C1 segment of cervical spinal cord (tissue), 14 donors: Measurements from ENCODE around the gene GATA1.

Experiments used
- DNase-seq, 14 donors: peaks; one replicate each; lab custom pipeline; 2025; lab: John Stamatoyannopoulos, UW

GATA1 gene

DNA sequence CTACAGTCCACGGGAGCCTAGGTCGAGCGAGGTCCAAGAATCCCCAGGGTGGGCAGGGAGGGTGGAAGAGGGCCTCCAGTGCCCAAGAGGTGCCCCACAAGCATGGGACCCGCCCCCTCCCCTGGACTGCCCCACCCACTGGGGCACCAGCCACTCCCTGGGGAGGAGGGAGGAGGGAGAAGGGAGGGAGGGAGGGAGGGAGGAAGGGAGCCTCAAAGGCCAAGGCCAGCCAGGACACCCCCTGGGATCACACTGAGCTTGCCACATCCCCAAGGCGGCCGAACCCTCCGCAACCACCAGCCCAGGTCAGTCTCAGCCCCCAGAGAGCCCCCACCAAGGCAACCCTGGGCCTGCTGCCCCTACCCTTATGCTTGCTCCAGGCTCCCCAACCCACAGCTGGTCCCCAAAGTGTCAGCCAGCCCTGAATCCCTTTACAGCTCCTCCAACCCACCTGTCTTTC, at the start of gene GATA1:
TSS of gene GATA1 (plus strand) at position 250 of the 460 bp plus-strand sequence. CDS start 4,520 bp downstream, outside the sequence.
- DNase-seq: no peak

DNA sequence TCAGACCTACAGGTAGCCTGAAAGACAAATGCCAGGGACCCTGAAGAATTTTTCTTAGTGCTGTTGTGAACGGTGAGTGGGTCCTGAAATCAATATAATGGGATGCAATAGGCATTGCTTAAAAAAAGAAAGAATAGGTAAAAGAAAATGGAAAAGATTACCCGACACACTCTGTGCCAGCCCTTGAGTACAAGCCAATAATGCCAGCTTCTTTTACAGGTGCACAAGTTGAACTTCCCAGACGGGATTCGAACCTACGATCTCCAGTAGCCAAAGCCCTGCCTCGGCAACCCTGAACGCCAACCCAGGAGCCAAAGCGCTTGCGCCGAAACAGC, 49.5 kb upstream of the GATA1 start:
- DNase-seq: no peak

DNA sequence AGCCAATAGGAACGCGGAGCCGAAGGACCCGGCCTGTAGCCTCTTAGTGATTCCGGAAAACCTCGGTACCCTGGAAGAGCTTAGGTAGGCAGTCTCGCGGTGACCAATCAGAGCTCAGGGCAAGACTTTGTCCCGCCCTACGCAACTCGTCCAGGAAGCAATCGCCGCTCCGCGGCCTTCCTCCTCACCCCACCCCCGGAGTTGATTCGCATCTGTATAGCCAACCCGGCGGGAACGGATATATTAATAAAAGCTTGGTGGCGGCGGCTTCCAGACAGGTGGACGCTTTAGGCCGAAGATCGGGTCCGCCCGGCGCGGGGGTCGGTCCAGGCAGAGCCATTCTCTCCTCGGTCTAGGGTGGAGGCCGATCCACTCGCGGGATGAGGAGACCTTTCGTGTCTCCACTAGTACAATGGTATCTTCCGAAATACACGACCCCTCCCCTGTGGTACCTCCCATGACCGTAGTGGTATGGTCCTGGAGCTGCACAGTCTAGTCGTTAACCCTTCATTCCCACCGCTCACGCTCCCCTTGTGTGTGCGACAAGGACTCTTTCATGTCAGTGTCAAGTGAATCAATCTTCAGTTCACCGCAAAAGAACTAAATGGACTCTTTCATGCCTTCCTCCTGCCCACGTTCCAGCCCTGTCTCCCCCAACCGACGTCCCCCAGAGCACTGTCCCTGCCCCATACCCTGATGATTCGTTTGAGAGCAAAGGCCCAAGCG, 49.0 kb upstream of the GATA1 start:
- DNase-seq: peak; percentile 25 to 93 (median 82)

DNA sequence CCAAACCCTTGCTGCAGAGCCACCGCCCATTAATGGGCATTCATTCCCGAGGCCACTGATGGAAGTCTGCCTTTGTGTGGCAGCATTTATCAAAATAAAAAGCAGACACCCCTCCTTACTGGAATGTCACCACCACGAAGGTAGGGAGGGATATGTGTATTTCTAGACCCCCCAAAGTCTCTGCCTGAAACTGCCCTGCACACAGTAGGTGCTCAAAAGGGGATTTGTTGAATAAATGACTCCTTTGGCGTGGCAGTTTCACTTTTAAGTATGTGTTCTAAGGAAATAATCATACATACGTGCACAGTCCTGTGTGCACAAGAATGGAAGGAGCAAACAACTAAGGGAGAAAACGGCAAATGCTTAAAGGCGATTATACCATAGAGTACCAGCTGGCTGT, 48.5 kb upstream of the GATA1 start:
- DNase-seq: no peak

DNA sequence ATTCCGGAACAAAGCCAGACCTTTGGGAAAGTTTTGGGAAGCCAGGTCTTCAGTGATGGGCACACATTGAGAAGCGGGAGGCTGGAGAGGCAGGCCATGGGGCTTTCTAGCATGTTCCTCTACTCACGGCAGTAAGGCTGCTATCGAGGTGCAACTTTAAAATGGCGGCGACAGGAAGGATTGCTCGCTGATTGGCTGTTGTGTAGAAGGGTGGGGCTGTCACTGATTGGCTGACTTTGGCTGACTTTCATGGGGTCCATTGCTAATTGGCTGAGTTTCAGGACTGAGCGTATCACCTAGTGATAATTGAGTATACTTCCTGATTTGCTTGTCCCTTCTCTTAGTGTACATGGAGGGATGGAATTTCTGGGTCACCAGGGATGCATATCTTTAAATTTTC, 44.6 kb upstream of the GATA1 start:
- DNase-seq: no peak

DNA sequence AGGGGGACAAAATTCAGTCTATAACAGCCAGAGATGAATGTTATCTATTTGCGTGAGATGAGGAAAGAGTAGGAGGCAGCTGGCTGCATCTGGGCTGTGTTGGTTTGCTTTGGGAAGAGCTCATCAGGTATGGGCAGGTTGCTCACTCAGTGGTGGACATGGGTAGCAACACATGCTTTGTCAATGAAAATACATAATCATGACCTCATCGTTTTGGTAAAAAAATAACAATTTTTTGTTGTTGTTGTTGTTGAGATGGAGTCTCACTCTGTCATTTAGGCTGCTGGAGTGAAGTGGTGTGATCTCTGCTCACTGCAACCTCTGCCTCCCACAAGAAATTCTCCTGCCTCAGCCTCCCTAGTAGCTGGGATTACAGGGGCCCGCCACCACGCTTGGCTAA, 41.2 kb upstream of the GATA1 start:
- no peak for DNase-seq

DNA sequence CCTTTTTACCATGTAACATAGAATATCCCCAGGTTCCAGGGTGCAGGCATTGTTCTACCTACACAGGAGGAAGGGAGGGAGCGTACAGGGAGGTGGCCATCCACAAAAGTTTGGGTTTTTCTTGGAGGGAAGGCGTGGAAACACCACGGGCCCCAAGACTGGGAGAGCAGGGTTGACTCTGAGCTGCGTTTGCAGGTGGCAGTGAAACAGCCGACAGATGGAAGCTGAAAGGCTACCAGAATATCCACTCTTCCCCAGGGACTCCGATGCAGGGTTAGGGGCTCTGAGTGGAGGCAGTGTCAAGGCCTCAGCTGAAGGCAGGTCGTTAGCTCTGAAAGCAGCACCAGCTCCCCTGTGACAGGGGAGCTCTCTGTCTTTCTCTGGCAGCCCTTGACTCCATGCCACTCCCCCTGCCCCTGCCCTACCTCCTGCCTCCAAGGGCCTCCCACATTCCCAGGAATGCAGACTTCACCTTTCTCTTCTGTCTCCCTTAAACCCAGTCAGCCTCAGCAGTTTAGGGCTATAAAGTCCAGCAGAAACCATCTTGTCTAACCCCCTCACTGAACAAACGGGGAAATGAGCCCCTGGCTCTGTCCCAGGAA, 38.9 kb upstream of the GATA1 start:
- no peak for DNase-seq

DNA sequence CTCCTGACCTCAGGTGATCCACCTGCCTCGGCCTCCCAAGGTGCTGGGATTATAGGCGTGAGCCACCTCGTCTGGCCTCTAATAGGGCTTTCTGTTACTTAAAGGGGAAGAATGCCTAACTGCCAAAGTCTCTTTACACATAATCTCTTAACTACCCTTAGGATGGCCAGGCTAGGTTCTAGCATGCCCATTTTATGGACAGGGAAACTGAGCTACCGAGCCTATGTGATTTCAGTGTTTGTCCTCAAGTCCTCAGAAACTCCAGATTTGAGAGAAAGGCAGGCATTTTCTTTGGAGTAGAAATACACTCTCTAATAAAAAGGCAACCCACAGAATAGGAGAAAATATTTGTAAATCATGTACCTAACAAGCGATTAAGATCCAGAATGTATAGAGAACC, 37.2 kb upstream of the GATA1 start:
- no peak for DNase-seq

DNA sequence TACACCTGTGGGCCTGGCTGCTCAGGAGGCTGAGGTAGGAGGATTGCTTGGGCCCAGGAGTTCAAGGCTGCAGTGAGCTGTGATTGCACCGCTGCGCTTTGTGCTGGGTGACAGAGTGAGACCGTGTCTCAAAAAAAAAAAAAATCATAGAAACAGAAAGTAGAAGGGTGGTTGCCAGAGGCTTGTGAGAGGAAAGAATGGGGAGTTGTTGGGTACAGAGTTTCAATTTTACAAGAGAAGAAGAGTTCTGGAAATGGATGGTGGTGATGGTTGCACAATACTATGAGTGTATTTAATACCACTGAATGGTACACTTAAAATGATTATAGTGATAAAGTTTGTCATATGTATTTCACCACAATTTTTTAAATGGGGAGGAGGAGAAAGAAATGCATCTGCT, 35.0 kb upstream of the GATA1 start:
- DNase-seq: no peak

DNA sequence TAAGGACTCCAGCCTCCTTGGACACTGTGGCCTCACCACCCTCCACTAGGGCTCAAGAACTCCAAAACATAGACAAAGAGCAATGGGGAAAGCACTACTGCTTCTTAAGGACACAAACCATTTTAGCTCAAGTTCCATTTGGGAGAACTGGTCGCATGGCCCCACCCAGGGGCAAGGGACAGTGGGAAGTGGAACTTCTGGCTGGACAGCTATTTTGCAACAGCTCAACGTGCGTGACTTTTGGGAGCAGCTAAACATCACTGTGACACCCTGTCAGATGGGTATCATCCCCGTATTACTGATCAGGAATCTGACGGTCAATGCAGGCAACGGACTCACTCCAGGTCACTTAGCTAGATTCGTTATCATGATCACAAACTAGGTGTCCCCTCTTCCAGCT, 33.9 kb upstream of the GATA1 start:
- DNase-seq: no peak

DNA sequence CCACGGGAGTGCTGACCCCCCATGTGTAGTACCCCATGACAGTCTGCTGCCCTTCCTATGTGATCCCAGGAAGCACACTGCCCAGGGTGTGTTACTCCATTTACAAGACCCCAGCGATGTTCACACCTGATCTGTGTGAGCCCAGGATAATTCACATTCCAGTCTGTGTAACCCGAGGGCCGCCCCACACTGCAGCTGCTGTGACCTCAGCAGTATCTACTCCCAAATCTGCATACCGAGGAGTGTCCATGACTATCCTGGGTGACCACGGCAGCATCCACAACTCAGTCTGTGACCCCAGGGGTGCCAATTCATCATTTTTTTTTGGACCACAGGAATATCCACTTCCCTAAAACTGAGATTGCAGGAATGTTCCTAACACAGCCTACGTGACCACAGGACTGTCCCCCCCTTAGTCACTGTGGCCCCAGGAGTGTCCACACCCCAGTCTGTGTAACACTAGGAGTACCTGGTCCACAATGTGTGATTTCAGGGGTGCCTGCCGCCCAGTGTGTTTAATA, 32.6 kb upstream of the GATA1 start:
- DNase-seq: no peak

DNA sequence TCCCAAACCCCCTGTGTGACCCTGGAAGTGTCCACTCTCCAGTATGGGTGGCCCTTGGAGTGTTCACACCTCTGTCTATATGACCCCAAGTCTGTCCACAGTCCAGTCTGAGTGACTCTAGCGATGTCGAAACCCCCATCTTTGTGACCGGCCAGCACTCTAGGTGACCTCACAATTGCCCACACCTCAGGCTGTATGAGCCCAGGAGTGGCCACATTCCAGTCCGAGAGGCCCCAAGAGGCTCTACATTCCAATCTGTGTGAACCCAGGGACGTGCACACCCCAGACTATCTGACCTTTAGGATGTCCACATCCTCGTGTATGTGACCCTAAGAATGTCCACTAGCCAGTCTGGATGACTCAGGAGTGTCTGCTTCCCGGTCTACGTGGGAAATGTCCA, 32.2 kb upstream of the GATA1 start:
- DNase-seq: no peak

DNA sequence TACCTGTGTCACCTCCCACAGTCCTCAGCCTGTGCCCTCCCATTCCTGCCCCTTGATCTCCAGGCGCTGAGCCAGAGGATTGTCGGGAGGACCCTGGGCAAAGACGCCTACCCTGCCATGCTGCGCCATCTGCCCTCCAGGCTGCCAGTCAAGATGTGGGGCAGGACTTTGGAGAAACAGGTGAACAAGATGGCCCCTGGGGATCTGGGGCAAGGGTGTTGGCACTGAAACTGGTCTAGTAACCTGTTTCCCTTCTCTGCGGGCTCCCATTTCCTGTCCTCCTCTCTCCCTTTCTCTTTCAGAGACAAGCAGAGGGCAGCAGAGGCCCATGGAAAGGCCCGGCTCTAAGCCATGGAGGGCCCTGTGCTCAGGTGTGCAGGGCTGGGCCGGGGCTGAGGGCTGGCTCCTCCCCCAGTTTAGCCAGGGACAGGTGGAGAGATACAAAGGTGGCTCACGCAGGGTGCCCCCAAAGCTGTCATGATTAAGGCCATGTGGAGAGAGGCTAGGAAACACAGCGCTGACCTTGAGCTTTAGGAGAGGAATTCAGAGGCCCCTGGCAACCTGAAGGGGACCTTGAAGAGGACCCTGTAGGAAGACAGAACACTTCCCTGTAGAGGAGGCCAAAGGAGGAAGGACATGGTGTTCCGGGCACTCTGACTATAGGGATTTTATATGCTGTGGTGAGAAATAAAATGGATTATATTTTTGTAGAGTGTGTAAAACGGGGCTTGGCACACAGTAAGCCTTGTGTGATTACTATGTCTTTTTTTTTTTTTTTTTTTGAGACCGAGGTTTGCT, 24.5 kb upstream of the GATA1 start, which contains the start of gene GLOD5:
TSS of gene GLOD5 (plus strand) at position 74 of the 798 bp plus-strand sequence. CDS start at position 118, 44 bp downstream.
- peak in 1 of 14 donors; percentile 18 for DNase-seq

DNA sequence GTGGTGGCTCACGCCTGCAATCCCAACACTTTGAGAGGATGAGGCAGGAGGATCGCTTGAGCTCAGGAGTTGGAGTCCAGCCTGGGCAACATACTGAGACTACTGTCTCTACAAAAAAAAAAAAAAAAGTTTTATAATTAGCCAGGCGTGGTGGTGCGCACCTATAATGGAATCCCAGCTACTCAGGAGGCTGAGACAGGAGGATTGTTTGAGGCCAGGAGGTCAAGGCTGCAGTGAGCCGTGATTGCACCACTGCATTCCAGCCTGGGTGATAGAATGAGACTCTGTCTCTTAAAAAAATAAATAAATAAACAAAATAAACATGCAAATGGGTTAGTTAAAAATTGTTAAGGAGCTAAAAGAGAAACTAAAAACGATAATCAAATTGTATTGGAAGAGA, 17.2 kb upstream of the GATA1 start:
- DNase-seq: no peak

DNA sequence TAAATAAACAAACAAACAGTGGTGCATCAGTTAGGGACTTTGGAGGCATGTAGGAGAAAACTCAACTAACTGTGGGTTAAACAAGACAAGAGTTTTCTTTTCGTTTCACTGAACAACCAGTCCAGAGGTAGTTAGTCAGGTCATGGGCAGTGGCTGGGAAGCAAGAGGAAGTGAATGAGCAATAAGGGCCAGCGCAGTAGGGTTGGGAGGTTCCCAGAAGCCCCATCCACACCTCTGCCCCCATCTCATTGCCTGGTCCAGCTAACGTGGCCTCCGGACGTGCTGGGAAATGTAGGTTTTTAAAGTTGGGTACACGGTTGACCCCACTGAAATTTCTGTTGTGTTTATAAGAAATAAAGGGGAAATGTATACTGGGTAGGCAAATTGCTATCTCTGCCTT, 16.1 kb upstream of the GATA1 start:
- DNase-seq: no peak

DNA sequence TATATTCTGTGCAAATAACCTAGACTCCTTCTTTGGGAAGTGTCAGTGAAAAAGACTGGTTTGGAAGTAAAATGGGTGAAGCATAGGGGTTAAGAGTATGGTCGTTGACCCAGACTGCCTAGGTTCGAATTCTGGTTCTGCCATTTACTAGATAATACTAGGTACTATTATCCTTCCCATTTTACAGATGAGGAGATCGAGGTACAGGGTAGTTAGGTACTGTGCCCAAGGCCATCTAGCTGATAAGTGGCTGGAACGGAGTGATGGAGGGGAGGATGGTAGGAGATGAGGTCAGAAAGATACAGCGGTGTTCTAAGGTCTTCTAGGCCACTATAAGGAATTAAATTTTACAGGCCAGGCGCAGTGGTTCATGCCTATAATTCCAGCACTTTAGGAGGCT, 13.8 kb upstream of the GATA1 start:
- no peak for DNase-seq

DNA sequence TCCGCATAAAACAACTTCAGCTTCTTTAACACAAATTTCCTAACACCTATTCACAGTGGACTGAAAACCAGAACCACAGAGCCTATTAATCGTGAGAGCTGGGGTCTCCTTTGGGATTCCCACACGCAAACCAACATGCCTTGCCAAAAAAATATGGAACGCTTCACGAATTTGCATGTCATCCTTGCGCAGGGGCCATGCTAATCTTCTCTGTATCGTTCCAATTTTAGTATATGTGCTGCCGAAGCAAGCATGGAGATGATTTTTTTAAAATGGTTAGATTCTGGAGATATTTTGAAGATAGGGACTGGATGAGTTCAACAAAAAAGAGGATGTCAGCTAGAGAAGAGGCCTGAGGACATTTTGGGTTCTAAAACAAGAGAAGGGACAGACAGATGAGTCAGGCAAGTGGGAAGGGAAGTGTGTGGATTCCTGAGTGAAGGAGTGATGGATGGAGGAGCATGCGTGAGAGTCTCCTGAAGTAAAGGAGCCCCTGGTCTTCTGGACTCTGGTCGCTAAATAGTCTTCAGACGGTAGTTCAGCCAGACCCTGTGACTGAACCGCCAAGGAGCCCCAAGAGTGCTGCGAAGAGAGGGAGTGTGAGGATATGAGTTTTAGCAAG, 9.5 kb upstream of the GATA1 start:
- DNase-seq: no peak

DNA sequence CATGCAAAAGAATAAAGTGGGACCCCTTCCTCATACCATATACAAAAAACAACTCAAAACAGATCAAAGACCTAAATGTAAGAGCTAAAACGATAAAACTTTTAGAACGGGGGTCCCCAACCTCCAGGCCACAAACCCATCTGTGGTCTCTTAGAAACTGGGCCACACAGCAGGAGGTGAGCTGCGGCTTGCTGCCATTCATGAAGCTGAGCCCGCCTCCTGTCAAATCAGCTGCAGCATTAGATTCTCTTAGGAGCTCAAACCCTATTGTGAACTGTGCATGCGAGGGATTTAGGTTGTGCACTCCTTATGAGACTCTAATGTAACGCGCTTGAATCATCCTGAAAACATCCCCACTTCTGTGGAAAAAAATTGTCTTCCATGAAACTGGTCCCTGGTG, 7.0 kb upstream of the GATA1 start:
- DNase-seq: no peak

DNA sequence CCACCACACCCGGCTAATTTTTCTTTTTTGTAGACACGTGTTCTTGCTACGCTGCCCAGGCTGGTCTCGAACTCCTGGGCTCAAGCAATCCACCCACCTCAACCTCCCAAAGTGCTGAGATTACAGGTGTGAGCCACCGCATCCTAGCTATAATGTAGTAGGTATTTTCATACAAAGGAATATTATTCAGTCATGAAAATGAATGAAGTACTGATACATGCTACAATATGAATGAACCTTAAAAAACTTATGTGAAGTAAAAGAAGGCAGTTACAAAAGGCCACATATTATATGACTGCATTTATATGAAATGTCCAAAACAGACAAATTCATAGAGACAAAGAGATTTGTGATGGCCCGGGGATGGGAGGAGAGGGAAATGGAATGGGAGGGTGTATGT, 4.7 kb upstream of the GATA1 start:
- DNase-seq: no peak

DNA sequence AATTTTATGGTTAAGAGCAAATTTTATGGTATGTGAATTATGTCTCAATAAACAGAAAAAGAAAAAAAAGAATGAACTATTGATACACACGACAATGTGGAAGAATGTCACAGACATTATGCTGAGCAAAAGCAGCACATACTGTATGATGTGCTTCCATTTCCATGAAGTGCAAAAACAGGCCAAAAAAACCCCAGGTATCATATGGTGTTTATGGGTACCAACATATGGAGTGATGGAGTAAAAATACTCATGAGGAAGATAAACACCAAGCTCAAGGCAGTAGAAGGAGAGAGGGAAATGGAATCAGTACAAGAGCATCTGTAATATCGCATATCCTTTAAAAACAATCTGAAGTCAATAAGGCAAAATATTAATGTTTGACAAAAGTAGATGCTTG, 4.2 kb upstream of the GATA1 start:
- no peak for DNase-seq

DNA sequence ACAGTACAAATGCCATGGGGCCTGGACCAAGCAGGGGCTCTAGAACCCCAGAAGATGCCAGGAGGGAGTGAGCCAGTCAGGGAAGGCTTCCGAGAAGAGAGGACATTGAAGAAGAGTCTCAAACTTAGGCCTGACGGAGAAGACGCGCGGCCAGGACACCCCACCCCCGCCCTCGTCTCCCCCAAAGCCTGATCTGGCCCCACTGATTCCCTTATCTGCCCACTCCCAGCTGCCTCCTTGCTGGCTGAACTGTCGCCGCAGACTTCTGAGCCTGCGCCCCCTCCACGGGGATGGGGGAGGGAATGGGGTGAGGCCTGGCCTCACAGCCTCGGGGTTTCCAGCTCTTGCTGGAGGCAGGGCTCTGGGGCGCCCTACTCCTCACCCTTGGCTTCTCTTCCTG, 3.6 kb upstream of the GATA1 start:
- DNase-seq: no peak

DNA sequence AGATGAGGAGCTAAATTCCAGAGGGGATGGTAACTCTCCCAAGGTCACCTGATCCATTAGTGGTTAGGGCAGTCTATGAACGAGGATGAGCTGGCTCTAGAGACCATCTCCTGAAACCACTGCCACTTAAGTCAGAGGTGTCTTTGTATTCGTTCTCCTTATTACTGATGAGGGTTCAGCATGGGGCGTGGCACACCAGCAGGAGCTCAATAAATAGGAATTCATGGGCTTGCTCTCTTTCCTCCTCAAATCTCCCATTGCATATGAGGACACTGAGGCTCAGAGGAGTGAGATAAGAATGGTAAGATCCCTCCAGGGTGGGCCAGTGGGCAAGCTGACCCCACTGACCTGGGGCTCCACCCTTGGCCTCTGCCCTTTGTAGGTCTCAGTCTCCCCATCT, 1.7 kb upstream of the GATA1 start:
- DNase-seq: no peak
